Heart right ventricle (tissue), 16 donors: ENCODE measurements around the gene NUP93. TPM values are rescaled to one million over a fixed set of nuclear protein-coding genes. Genes with fewer than 3 reads are reported as not detected.

Source experiments
- ATAC-seq, 8 donors: fragments of 200-7000 bp; cut with Tn5 transposase; one replicate each; pipeline ENCODE4 v1.9.1; 2020; ENCODE audit warnings: mild to moderate bottlenecking in 8 of 8, moderate library complexity in 8 of 8, moderate number of reproducible peaks in 1 of 8
- DNase-seq, 2 donors: peaks; one replicate each; pipeline ENCODE4 v3.0.0-alpha.2; 2020
- H3K27ac ChIP-seq, 10 donors: fragments of 200-600 bp; sonication (generic) in 2 of 10; one replicate each; pipeline versions ENCODE4 v1.5.0 to v1.8.0; 2020 to 2022; ENCODE audit warnings: mild to moderate bottlenecking in 3 of 10
- H3K27me3 ChIP-seq, 7 donors: fragments of 200-600 bp; one replicate each; pipeline ENCODE4 v1.8.0; 2021 to 2022; ENCODE audit warnings: mild to moderate bottlenecking in 2 of 7
- H3K36me3 ChIP-seq, 9 donors: fragments of 200-600 bp; sonication (generic) in 1 of 9; one replicate each; pipeline versions ENCODE4 v1.5.0 to v1.8.0; 2020 to 2022; ENCODE audit warnings: mild to moderate bottlenecking in 2 of 9
- H3K4me1 ChIP-seq, 9 donors: fragments of 200-600 bp; sonication (generic) in 1 of 9; one replicate each; pipeline versions ENCODE4 v1.5.0 to v1.8.0; 2020 to 2022; ENCODE audit warnings: mild to moderate bottlenecking in 4 of 9
- H3K4me3 ChIP-seq, 10 donors: fragments of 200-600 bp; sonication (generic) in 2 of 10; one replicate each; pipeline versions ENCODE4 v1.5.0 to v1.8.0; 2020 to 2022; ENCODE audit warnings: mild to moderate bottlenecking in 7 of 10, moderate library complexity in 2 of 10
- H3K9me3 ChIP-seq, 11 donors: fragments of 200-600 bp in 10 of 11; sonication (generic) in 2 of 11; one replicate each; pipeline versions ENCODE4 v1.5.0 to v1.8.0; 2013 to 2022; ENCODE audit warnings: mild to moderate bottlenecking in 2 of 11, control low read depth in 1 of 11, moderate library complexity in 1 of 11
- CTCF ChIP-seq, 9 donors: fragments of 200-600 bp; sonication (generic) in 2 of 9; IDR thresholded peaks; one replicate each; pipeline versions ENCODE4 v1.5.0 to v1.8.0; 2021 to 2022; ENCODE audit warnings: antibody characterized with exemption in 9 of 9, mild to moderate bottlenecking in 5 of 9, moderate library complexity in 1 of 9
- WGBS, 2 donors: extraction: QIAGEN DNeasy Blood & Tissue Kit; methylation state at CpG; one replicate each; pipeline ENCODE4 v1.1.7; 2013; ENCODE audit warnings: inconsistent platforms in 1 of 2; 5-methylcytosine and 5-hydroxymethylcytosine counted together
- intact Hi-C, 10 donors: fragments of 100-400 bp; cut with DNase I; formaldehyde crosslinking; loops; one replicate each; pipeline versions ENCODE4 v1.11.1 to v1.14.2; 2022
- polyA plus RNA-seq, 2 donors: library from polyadenylated mRNA; stranded (reverse); fragments of 200-250 nt; gene quantifications; one replicate each; pipeline ENCODE4 v1.2.3, GENCODE V29; 2013
- total RNA-seq, 10 donors: library from RNA; stranded (reverse); fragmentation: NEBNext Ultra II Directional in 3 of 10; extraction: Animal tissue kit (Norgen Biotek cat#: 25700) in 3 of 10; gene quantifications; one replicate each; pipeline versions ENCODE4 v1.2.1 to v1.2.4, GENCODE V29; 2021 to 2023
- donor health status: Arrhythmogenic right ventricular cardiomyopathy.
- donor health status: ischemic (EF 13 %, LVEDD 7.1; RV severe dilation, severe dysfunction).
- donor health status: healthy with polysubstance abuse.
- donor health status: DM: no; HTN: yes; CAD: no.
- donor health status: DM: no; HTN: no; CAD: no.
- donor health status: ischemic (EF 25% LVEDD 6.9; RV normal size, moderate dysfunction).
- donor health status: ischemic (EF 25% LVEDD 5.7; RV mildly dilated, moderate dysfunction).
- donor health status: healthy.
- donor health status: DM: yes; HTN: yes; CAD: no.
- donor health status: Ischemic cardiomyopathy.
- donor health status: ischemic (EF 35%, LVEDD 5.7; RV mildly dilated, moderate dysfunction).
- donor health status: nonischemic (EF 11% LVEDD 7.7; RV severe dilation, severe dysfunction).
- donor health status: DM: yes; HTN: yes; CAD: no.
- donor health status: PGD.
- donor health status: ischemic (EF 29% LVEDD 5.4; RV normal size, mild dysfunction).
- donor health status: nonischemic (EF 23%, LVEDD 6.1; RV moderate dilation, normal function).

The NUP93 gene
- total and polyA plus RNA-seq, 12 donors, result 25.4 to 34.8 (median 27.6) TPM

GRCh38 chr16:56828647-56829046 lies 98.7 kb downstream of the NUP93 start:
- H3K4me3 ChIP-seq, result no peak overlapping the region
- H3K4me1 ChIP-seq, result peaks cover 0 to 5% (median 0%) of the 10 kb centered on the region in 9 donors
- H3K9me3 ChIP-seq, result no peaks in the 10 kb centered on the region
- intact Hi-C loops, result no loop called here
- ATAC-seq (no peak), DNase-seq (no peak)
- H3K27me3 ChIP-seq, result no peaks in the 10 kb centered on the region
- WGBS, 2 donors, result 100% methylated on average over 1 of the region's 1 CpG
- H3K36me3 ChIP-seq, result peaks cover 0 to 91% (median 15%) of the 10 kb centered on the region in 9 donors
- H3K27ac ChIP-seq, result no peak overlapping the region
- no peak for TF ChIP-seq CTCF (IDR thresholded peaks at IDR 0.05)

GRCh38 chr16:56830669-56831068 lies 100.7 kb downstream of the NUP93 start:
- DNase-seq (no peak), ATAC-seq (no peak)
- TF ChIP-seq CTCF (IDR thresholded peaks at IDR 0.05), result no peak
- WGBS, 2 donors, result 39 to 65% methylated on average over 2 of the region's 2 CpGs
- H3K4me3 ChIP-seq, result no peak overlapping the region
- H3K9me3 ChIP-seq, result no peaks in the 10 kb centered on the region
- H3K27me3 ChIP-seq, result no peaks in the 10 kb centered on the region
- no peaks in the 10 kb centered on the region for H3K4me1 ChIP-seq
- peaks cover 0 to 91% (median 20%) of the 10 kb centered on the region in 9 donors for H3K36me3 ChIP-seq
- intact Hi-C loops, result no loop called here
- H3K27ac ChIP-seq, result no peak overlapping the region

- Histone ChIP-seq H3K4me1 (peaks cover 0 to 7% (median 0%) of the 10 kb centered on the region in 9 donors), H3K27me3 (no peaks in the 10 kb centered on the region), H3K36me3 (peaks cover 0 to 91% (median 21%) of the 10 kb centered on the region in 9 donors), H3K4me3 (no peak overlapping the region), H3K9me3 (no peaks in the 10 kb centered on the region), H3K27ac (no peak overlapping the region)
- no peak for TF ChIP-seq CTCF (IDR thresholded peaks at IDR 0.05)
- DNase-seq (no peak), ATAC-seq (no peak)
- intact Hi-C loops, result no loop called here
Observed at GRCh38 chr16:56832768-56833167, 102.8 kb downstream of the NUP93 start.

- DNase-seq (no peak), ATAC-seq (no peak)
- no peak overlapping the region for H3K4me3 ChIP-seq
- no peak overlapping the region for H3K27ac ChIP-seq
- H3K4me1 ChIP-seq, result peaks cover 0 to 7% (median 0%) of the 10 kb centered on the region in 9 donors
- peaks cover 0 to 97% (median 28%) of the 10 kb centered on the region in 9 donors for H3K36me3 ChIP-seq
- intact Hi-C loops, result no loop called here
- H3K9me3 ChIP-seq, result no peaks in the 10 kb centered on the region
- no peak for TF ChIP-seq CTCF (IDR thresholded peaks at IDR 0.05)
- 95 to 97% methylated on average over 9 of the region's 9 CpGs for WGBS, 2 donors
- no peaks in the 10 kb centered on the region for H3K27me3 ChIP-seq
Observed at GRCh38 chr16:56833243-56833970, 103.5 kb downstream of the NUP93 start.
